NCI-H2196 treated with DMSO at 0.1 percent for 48 hours (cell line): ENCODE results near the gene AURKAIP1.

ENCODE experiments used
- DNase-seq: peaks from one replicate; lab custom pipeline; 2025; ENCODE audit not compliant: unreplicated experiment; lab: John Stamatoyannopoulos, UW

The AURKAIP1 gene

DNA sequence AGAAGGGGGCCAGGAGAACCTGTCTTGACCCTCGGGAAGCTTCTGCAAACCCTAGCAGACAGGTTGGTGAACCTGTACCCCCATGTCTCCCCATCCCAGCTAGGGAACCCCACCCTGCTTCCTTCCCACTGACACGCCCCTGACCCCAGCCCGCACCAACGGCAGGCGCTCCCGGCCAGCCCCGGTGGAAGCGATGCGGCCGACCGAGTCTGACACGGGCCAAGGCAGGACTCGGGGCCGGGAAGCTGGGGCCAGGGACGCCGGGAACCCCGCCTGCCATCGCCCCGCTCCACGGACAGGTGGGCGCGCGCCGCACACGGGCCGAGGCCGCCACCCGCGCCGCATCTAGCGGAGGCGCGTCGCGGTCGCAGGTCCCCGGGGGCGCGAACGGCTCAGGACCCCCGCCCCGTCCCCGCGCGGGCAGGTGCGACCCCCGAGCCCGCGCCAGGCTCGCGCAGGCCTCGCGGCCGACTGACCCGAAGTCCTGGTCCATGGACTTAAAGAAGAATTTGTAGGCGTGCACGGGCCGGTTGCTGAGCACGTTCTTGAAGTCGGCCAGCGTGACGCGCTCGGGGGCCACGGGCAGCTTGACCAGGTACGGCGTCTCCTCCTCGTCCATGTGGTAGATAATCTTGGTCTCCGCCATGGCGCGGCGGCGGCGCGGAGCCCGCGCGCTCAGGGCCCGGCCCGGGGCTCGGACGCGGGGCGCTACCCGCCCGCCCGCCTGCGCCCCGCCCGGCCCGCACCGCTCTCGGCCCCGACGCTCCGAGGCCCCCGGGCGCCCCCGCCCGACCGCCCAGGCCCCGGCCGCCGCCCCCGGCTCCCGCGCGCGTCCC lies 26.4 kb downstream of the AURKAIP1 start:
- DNase-seq, result no peak

DNA sequence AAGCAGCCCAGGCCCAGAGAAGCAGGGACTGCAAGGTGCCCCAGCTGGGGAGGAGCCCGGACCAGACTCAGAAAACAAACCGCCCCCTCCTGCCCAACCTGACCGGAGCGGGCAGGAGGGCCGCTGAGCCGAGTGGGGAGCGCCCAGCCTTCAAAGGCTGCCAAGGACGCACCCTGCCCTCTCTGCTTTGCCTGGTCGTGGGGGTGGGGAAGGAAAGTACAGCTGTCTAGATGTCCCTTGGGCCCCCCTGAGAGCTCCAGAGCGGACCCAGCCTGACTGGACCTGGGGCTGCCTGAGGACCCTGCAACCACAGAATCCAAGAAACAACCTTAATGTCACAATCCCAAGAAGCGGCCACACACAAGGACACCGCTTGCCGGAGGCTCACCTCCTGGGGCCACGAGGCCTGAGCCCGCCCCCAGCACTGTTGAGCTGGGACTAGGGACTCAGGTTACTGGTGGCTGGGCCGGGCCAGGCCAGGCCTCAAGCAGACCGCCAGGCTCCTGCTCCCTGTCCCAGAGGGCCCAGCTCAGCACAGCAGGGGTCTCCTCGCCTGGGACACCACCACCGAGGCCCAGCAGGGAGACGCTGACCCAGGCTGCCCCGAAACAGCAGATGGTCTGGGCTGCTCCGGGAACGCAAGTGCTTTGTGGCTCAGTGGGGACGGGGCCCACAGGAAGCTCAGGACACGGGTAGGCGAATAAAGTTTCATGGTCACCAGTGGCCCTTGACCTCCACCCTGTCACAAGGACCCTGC lies 27.2 kb downstream of the AURKAIP1 start:
- DNase-seq, result no peak

DNA sequence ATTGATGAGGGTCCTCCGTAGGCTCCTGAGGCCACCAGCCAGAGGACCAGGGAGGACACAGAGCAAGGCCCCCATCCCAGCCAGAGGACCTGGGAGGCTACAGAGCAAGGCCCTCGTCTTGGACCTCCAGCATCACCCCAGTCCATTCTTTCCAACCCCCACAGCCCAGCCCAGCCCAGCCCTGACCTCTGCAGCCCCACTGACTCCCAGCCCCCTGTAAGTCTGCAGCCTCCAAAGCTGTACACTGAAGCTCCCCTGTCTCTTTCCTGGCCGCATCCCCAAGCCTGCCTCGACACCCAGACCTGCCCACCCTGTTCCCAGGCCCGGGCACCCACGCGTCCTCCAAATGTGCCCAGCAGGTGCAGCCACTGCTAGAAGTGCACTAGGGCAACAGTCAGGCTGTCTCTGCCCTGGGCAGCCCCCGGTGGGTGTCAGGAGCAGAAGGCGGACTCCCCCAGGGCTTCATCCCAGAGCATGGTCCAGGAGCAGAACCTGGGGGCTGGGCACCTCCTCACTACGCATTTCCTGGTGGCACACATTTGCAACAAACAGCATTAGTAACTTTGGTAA lies 27.9 kb downstream of the AURKAIP1 start:
- no peak for DNase-seq

DNA sequence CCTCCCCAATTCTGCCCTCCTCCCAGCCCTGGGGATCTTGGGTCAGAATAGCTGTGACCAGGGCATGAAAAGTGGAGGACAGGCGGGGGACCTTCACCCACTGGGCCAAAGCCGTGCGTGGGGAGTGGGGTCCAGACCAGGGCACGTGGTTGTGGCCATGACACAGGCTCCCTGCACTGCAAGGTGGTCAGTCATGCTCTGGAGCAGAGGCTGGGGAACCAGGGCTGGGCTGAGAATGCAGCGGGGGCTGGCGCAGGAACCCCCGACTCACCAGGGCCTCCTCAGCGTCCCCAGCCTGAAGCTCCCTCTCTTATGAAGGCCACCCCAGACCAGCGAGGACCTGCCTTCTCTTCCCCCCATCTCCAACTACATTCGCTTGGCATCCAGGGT lies 28.5 kb downstream of the AURKAIP1 start:
- no peak for DNase-seq

DNA sequence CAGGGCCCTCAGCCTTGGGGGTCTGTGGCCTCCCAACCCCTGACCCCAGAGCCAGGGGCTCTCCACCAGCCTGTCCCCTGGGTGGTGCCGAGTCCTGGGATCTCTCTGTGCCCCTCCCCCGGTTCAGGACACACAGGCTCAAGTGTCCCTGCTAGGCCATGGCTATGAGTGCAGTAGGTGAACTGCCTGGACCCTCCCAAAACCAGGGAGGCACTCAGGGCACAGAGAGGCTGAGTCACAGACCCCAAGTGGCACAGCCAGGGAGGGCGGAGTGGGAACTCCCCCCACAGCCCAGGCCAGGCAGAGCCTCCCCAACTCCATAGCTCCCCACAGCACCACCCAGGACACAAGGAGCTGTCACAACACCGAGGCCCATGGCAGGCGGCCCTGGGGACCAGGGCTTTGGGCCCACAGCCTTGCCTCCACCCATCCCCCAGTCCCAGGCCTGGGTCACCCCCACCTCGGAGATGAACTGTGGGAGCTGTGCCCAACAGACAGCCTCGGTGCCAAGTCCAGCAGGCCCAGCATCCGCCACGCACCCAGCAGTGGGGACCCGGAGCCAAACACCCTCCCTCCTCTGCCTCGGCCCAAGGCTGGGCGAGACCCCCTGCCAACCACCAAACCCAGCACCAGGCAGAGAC lies 29.0 kb downstream of the AURKAIP1 start:
- DNase-seq, result no peak

DNA sequence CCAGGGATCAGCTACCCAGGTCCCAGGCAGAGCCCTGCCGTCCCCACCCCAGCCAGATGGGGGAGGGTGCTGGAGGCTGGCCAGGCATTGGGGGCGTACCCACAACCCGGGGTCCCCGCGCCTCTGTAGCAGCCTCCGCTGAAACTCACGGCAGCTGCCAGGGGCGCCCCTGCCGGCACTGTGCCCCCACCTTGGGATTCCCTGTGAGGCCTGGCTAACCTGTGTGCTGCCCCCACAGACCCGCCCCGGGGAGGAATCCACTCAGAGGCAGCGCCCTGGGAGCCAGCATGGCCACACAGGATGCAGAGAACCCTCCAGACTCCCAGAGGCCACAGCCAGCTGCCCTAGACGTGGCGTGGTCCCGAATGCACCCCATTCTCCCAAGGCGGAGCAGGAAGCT lies 29.6 kb downstream of the AURKAIP1 start:
- no peak for DNase-seq

DNA sequence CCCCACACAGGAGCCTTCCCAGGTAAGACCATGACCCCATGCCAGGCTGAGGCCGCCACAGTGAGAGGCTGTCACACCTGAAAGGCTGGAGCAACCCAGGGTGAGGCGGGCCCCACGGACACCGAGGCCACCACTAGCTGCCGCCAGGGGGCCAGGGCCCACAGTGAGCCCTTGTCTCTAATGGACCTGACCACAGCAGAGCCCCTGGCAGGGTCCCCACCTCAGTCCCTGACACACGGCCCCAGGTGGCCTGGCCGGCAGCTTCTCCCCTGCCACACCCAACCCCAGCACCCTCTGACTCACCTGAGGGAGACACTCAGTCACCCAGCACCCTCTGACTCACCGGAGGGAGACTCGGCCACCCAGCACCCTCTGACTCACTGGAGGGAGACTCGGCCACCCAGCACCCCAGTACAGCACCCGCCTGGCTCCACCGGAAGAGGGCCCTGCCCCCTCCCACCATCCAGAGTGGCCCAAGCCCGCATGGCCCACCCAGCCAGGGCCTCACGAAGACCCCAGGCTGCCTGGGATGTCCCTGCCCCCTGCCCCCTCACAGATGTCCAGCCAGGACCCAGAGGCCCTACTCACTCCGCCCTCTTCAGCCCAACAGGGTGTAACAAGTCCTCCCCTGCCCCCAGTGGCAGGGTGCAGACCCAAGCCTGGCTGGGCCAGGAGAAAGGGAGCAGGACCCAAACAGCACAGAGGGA lies 30.2 kb downstream of the AURKAIP1 start:
- no peak for DNase-seq

DNA sequence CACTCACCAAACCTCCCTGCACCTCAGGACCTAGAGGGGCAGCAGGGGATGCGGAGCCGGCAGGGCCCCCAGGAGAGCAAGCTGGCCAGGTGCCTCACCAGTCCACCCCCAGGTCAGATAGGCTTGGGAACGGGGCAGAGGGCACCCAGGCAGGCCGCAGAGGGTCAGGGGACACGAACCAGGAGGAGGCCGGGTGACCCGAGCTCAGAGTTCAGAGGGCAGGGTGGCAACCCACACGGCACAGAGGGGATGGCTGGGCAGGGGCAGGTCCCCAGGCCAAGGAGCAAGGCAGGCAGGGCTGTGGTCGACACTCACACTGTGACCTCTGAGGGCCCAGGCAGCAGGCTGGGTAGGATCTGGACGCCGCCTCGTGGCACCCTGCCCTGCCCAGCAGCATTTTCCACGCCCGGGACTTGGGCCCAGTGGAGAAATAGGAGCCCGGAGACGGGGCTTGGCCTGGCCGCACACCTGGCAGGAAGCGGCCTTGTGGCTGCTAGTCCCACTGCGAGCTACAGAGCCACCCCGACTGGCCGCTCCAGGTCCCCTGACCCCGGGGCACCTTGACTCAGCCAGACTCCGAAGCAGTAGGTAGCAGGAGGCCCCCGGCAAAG lies 31.1 kb downstream of the AURKAIP1 start:
- DNase-seq, result no peak

DNA sequence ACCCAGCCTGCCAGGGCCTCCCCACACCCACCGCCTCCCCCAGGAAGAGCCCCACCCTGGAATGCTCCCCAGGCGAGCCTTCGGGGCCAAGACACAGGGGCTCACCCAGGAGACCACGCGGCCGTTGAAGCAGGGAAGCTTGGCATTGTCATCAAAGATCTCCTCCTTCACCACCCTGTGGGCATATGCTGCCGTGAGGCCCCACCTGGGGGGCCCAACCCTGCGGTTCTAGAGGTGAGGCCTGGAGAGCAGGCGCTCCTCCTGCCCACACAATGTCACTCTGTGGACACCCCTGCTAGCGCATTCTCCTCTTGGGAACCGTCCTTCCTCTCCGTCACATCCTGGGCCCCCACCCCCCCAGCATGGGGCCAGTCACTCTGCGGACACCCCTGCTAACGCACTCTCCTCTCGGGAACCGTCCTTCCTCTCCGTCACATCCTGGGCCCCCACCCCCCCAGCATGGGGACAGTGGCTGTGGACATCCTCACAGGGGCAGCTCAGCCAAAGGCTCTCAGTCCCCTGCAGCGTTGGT lies 32.4 kb downstream of the AURKAIP1 start:
- DNase-seq, result no peak

DNA sequence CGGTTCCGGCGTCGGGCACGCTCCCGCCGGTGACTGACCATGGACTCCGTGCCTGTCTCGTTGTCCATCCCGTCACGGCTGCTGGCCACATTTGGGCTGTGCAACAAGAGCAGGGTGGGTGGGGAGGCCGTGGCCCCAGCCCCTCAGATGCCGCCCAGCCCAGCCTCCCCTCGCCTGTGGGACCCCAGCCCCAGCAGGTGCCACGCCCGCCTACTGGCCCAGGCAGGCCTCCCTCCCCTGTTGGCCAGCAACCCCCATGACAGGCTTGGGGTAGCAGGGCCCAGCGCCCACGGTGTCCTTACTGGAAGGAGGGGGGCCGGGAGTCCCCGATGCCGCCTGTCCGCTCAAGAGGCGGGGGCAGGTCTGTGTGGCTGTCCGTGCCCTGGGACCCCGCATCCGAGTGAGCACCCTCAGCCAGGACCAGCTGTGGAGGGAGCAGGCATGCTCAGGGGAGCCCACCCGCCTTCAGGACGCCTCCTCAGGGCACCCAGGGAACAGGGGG lies 32.9 kb downstream of the AURKAIP1 start:
- DNase-seq, result no peak

DNA sequence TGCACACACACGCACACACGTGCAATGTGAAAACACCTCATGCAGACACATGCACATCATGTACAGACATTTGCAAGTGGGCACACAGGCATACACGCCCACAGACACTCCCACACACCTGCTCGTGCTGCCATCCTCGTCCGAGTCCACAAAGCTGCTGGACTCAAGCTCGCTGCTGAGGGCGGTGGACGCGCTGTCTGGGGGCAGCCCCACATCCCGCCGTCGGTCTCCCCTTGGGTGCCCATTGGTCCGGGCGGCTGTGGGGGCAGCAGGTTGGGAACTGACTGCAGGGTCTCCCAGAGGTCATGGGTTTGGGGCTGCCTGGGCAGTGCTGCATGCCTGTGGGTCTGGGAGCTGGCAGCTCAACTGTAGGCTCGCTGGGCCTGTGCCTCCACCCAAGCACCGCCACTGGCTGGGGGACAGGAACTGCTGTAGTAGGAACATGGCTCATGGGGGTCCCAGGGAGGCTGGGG lies 33.4 kb downstream of the AURKAIP1 start:
- no peak for DNase-seq

DNA sequence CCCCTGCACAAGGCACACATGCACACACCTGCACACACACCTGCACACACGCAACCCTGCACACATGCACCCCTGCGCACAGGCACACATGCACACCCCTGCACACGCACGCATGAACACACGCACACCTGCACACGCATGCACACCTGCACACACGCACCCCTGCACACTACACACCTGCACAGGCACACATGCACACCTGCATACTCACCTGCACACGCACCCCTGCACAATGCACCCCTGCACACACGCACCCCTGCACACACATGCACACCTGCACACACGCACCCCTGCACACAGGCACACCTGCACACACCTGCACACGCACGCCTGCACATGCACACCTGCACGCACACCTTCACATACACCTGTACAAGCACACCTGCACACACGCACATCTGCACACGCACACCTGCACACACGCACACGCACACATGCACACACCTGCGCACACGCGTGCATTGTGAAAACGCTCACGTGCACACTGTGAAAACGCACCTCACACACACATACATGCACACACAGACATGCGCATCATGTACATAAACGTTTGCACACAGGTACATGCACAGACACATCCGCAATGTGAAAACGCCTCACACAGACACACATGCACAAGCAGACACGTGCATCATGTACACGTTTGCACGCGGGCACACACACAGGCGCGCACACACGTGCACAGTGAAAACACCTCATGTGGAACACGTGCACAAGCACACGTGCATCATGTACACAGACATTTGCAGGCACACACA lies 34.0 kb downstream of the AURKAIP1 start:
- DNase-seq, result no peak

DNA sequence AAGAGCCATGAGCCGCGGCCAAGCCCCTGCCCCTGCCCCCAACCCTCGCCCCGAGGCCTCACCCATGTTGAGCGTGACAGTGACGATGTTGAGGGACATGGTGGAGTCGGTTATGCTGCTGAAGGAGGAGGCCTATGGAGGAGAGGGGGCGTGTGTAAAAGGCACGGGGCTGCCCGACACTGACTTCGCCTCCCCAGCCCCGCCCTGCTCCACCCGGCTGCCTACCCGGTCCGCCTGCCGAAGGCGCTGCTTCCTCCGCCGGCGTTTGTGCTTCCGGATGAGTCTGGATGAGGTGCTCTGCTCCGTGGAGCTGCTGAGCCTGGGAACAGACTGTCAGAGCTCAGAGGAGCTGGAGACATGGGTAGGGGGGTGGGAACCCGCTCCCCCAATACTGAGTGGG lies 34.8 kb downstream of the AURKAIP1 start:
- DNase-seq, result no peak

DNA sequence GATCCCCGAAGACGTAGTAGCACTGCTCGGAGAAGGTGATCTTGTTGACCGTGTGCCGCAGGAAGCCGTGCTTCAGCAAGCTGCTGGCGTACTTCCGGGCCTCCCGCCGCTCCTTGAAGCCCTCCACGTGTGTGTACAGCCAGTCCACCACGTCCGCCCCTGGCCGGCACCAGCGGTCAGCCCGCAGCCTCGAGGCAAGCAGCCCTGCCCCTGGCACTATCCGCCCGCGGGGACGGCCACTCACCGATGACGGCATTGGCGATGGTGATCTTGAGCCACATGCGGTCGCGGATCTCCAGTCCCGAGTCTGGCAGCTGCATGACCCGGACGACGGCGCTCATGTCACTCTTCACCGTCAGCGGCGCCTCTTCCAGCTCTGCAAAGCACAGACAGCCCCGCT lies 36.7 kb downstream of the AURKAIP1 start:
- DNase-seq, result no peak

DNA sequence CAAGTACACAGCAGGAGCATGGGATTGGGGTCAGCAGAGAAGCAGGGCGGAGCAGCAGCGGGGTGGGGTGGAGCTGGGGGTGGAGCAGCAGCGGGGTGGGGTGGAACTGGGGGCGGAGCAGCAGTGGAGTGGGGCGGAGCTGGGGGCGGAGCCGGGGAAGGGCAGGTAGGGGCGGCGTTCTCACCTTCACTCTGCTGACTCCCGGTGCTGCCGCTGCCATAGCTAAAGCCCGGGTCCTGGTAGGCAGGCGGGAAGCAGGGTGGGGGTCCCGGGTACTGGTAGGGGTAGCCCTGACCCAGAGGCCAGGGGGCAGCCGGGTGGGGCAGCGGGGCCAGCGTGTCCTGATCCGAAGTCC lies 37.2 kb downstream of the AURKAIP1 start:
- no peak for DNase-seq

DNA sequence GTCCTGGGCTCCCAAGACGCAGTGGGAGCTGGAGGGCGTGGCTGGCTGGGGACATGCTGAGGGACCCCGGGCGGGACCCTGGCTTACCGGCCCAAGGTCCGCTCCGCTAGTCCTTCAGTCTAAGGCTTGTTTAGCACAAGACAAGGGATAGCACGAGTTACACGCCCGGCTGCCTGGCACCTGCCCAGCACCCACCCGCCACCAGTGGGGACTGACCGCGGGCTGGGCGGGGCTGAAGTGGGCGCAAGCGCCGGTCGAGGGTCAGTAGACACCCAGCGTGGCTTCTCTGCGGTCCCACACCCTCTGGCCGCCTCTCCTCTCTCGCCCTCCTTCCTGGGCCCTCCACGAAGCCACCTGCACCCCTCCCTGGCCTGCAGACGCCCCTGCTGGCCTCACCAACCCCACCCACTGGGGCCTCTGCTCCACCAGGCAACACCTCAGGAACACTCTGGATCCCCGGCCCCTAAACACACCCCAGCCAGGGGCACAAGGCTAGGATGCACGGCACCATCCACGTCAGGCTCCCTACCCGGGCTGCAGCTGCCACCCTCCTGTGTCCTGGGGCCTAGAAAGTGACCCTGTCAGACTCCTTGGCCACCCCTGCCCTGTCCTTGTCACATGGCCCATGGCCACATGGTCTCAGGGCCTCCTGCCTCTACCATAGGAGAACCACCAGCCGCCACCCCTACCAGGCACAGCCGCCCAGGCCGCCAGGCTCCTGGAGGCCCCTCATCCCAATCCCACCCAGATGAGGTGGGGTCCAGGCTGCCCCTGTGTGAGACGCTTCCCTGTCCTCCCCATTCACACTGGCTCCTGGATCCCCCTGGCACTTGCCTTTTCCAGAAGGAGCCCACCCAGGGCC lies 37.8 kb downstream of the AURKAIP1 start:
- DNase-seq, result no peak

DNA sequence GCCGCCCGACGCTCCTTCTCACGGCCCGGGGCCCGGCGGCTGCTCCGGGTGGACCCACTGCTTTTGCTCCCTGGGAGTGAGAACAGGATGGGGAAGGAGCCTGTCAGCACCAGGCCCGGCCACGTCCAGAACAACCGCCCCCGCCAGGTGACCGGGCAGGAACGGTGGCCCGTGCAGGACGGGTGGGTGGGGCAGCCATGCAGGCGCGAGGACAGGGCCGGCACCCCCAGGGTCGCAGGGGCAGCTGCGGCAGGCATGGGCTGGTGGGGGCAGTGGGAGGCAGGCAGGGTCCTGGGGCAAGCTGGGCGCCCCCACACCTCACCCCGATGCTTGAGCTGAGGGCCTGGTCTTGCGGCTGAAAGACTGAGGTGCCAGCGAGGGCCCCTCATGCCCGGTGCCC lies 38.6 kb downstream of the AURKAIP1 start:
- DNase-seq, result no peak

DNA sequence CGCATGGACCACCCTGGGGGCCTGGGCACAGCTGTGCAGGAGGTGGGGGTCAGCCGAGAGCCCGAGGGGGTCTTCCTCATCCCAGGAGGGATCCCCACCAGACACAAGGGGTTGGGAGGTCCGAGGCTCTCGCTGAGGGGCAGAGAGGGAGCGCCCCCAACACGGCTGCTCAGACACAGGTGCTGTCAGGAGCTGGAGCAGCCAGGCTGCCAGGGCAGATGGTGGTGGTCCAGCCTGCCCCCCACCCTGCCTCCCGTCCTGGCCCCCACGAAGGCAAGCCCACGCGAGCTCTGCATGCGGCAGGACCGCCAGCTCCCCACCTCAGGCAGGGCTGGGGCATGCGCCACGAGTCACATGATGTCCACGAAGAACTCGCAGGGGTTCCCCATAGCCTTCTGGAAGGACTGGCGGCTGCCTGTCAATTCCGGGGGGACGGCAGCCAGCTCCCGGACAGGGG lies 39.2 kb downstream of the AURKAIP1 start:
- DNase-seq, result no peak
